Loucy (cell line): ENCODE measurements around the gene FLRT1.

Source experiments
- EZH2phosphoT487 ChIP-seq: fragments of 200-600 bp; IDR thresholded peaks from 2 replicates; pipeline ENCODE4 v1.6.1; 2018; ENCODE audit warnings: antibody characterized with exemption, mild to moderate bottlenecking, moderate library complexity, borderline replicate concordance
- TF ChIP-seq, protein P1 (sequence below): fragments of 200-600 bp; sonication (generic); conservative IDR thresholded peaks from 2 replicates; pipeline ENCODE4 v1.5.1; 2014; ENCODE audit warnings: mild to moderate bottlenecking, antibody characterized with exemption, low read length

DNA sequence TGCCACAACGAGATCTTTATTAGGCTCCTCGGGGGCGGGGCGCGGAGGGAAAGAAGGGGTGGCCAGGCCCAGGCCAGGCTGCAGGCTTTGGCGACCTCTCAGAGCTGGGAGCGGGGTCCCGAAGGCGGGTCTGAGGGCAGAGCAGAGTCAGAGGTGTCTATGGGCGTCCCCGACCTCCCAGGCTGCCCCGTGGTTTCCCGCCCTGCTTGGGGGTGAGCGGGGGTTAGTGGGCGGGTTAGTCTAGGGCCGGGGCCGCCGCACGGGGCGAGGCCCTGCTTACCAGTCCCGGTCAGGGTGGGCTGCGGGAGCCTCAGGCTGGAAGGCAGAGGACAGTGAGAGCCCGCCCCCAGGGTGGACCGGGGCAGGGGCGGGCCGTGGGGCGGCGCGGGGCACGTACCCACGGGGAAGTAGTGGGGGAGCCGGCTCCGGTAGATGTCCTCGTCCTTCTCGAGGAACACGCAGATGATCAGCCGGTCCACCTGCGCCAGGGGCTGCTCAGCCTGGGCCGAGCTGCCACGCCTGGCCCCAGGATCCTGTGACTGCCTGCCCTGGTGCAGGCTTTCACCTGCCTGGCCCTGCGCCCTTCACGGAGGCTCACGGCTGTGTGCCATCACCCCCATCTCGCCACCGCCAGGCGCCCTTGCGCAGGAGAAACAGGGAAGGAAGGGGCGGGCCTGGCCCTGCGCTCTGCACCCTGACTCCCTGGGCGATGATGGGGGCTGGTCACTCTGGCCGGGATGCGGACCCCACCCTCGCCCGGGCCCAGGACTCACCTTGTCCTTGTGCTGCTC lies 37.0 kb upstream of the FLRT1 start:
- TF ChIP-seq, protein P1, sequence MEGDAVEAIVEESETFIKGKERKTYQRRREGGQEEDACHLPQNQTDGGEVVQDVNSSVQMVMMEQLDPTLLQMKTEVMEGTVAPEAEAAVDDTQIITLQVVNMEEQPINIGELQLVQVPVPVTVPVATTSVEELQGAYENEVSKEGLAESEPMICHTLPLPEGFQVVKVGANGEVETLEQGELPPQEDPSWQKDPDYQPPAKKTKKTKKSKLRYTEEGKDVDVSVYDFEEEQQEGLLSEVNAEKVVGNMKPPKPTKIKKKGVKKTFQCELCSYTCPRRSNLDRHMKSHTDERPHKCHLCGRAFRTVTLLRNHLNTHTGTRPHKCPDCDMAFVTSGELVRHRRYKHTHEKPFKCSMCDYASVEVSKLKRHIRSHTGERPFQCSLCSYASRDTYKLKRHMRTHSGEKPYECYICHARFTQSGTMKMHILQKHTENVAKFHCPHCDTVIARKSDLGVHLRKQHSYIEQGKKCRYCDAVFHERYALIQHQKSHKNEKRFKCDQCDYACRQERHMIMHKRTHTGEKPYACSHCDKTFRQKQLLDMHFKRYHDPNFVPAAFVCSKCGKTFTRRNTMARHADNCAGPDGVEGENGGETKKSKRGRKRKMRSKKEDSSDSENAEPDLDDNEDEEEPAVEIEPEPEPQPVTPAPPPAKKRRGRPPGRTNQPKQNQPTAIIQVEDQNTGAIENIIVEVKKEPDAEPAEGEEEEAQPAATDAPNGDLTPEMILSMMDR = no peak
- TF ChIP-seq EZH2phosphoT487 = no peak
